Adrenal gland (tissue), 12 donors: ENCODE results near the gene CROT. TPM values are rescaled to one million over a fixed set of nuclear protein-coding genes. Genes with fewer than 3 reads are reported as not detected.

ENCODE experiments used
- DNase-seq, 7 donors: peaks; one replicate each; pipeline ENCODE4 v3.0.0-alpha.2; 2019 to 2020
- H3K27ac ChIP-seq, 5 donors: fragments of 200-600 bp; sonication (generic) in 4 of 5; 1 replicate in 3 of 5; 2 replicates in 2 of 5; pipeline versions ENCODE4 v1.5.1 to v1.8.0; 2016 to 2020; ENCODE audit warnings: mild to moderate bottlenecking in 1 of 5
- H3K27me3 ChIP-seq: fragments of 200-600 bp; 2 replicates; pipeline ENCODE4 v1.8.0; 2021
- H3K36me3 ChIP-seq, 2 donors: fragments of 200-600 bp; replicated peaks in 1 of 2; 1 replicate in 1 of 2; 2 replicates in 1 of 2; pipeline versions ENCODE4 v1.5.1 to v1.8.0; 2018 to 2022
- H3K4me1 ChIP-seq, 2 donors: fragments of 200-600 bp; replicated peaks in 1 of 2; 1 replicate in 1 of 2; 2 replicates in 1 of 2; pipeline versions ENCODE4 v1.5.1 to v1.8.0; 2018 to 2021
- H3K4me3 ChIP-seq, 4 donors: fragments of 200-600 bp; sonication (generic) in 3 of 4; one replicate each; pipeline ENCODE4 v1.5.1; 2016 to 2018
- H3K9me3 ChIP-seq, 3 donors: fragments of 200-600 bp; sonication (generic) in 1 of 3; replicated peaks in 1 of 3; 1 replicate in 2 of 3; 2 replicates in 1 of 3; pipeline versions ENCODE4 v1.5.1 to v1.8.0; 2016 to 2021
- POLR2A ChIP-seq, 2 donors: fragments of 450-650 bp; IDR thresholded peaks; one replicate each; pipeline ENCODE4 v1.6.1; 2017; ENCODE audit warnings: antibody characterized with exemption in 2 of 2, mild to moderate bottlenecking in 2 of 2, moderate library complexity in 1 of 2
- WGBS, 4 donors: extraction: QIAGEN DNeasy Blood & Tissue Kit in 2 of 4; methylation state at CpG; one replicate each; pipeline versions ENCODE4 v1.1.5 to v1.1.7; 2013 to 2017; 5-methylcytosine and 5-hydroxymethylcytosine counted together
- intact Hi-C, 2 donors: fragments of 100-400 bp; cut with DNase I; formaldehyde crosslinking; loops; one replicate each; pipeline versions ENCODE4 v1.14.1 to v1.15.0; 2022 to 2023
- polyA plus RNA-seq, 3 donors: library from polyadenylated mRNA; stranded (reverse); fragments of 200-250 nt in 2 of 3; fragments of 350-450 nt in 1 of 3; fragmentation: Illumina TruSeq in 1 of 3; extraction: RNeasy Lipid Tissue Mini Kit (QIAGEN cat#74804) in 1 of 3; gene quantifications; one replicate each; pipeline ENCODE4 v1.2.3, GENCODE V29; 2013 to 2014
- total RNA-seq, 9 donors: library from RNA; depleted of rRNA in 4 of 9; stranded (reverse); fragments of >200 nt in 4 of 9; fragments of 120-200 nt in 1 of 9; fragmentation: NEBNext Ultra II Directional in 1 of 9; extraction: Animal tissue kit (Norgen Biotek cat#: 25700) in 1 of 9; gene quantifications; one replicate each; pipeline versions ENCODE4 v1.1.0 to v1.2.4, GENCODE V29; 2013 to 2023
- TF ChIP-seq, protein P1 (sequence below), 6 experiments: fragments of 450-650 bp in 4 of 6; fragments of 200-600 bp in 2 of 6; sonication (generic) in 1 of 6; IDR thresholded peaks; 1 replicate in 5 of 6; 2 replicates in 1 of 6; pipeline versions ENCODE4 v1.5.1 to v1.8.0; 2016 to 2021; ENCODE audit warnings: antibody characterized with exemption in 6 of 6, mild to moderate bottlenecking in 2 of 6, moderate library complexity in 1 of 6
- donor health status: healthy with polysubstance abuse.
- donor health status: Bipolar disorder and iron deficiency.
- donor health status: DM: yes; HTN: yes; CAD: no.
- donor health status: DM: no; HTN: no; CAD: no.
- donor health status: DM: no; HTN: no; CAD: no.
- donor health status: DM: yes; HTN: yes; CAD: no.

CROT gene
- total and polyA plus RNA-seq, 12 donors: 7.7 to 24.1 (median 15.0) TPM

DNA sequence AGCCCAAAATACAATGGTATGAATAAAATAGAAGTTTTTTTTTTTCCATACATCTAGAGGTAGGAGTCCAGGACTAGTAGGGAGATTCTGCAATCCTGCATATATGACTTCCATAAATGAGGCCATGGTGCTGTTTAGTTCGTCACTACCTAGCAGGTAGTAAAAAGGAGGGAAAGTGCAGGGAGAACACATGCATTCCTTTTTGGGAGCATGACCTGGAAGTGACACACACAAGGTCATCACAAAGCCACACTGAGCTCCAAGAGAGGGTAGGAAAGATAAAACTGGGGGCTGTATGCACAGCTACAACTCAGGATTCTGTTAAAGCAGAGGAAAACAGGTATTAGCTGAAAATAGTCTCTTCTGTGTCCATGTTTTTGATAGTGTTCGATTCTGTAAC lies 2.2 kb downstream of the CROT start:
- no peak for TF ChIP-seq POLR2A (IDR thresholded peaks at IDR 0.05)
- TF ChIP-seq, protein P1, sequence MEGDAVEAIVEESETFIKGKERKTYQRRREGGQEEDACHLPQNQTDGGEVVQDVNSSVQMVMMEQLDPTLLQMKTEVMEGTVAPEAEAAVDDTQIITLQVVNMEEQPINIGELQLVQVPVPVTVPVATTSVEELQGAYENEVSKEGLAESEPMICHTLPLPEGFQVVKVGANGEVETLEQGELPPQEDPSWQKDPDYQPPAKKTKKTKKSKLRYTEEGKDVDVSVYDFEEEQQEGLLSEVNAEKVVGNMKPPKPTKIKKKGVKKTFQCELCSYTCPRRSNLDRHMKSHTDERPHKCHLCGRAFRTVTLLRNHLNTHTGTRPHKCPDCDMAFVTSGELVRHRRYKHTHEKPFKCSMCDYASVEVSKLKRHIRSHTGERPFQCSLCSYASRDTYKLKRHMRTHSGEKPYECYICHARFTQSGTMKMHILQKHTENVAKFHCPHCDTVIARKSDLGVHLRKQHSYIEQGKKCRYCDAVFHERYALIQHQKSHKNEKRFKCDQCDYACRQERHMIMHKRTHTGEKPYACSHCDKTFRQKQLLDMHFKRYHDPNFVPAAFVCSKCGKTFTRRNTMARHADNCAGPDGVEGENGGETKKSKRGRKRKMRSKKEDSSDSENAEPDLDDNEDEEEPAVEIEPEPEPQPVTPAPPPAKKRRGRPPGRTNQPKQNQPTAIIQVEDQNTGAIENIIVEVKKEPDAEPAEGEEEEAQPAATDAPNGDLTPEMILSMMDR (IDR thresholded peaks at IDR 0.05): no peak
- Histone ChIP-seq H3K4me3 (no peak overlapping the region), H3K36me3 (peaks cover 0 to 7% of the 10 kb centered on the region in 2 donors), H3K27me3 (no peaks in the 10 kb centered on the region), H3K4me1 (peaks cover 0 to 18% of the 10 kb centered on the region in 2 donors), H3K9me3 (no peaks in the 10 kb centered on the region), H3K27ac (no peak overlapping the region)
- WGBS, 4 donors: 85 to 94% (median 92%) methylated on average over 2 of the region's 2 CpGs
- intact Hi-C loops: no loop called here
- no peak for DNase-seq

DNA sequence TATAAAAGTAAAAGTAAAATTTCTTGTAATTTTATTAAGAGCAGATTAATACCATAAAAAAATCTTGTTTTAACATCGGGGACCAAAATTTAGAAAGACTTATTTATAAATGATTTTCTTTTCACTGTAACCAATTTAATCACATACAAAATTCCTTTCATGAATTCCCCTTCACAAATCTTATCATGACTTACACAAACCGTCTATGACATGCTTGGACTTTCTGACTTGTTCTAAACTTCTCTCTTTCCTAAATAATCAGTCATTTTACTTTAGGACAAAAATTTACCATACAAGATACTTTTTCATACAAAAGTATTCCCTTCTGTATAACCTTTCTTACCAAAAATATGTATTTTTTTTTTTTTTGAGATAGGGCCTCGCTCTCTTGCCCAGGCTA lies 9.3 kb downstream of the CROT start:
- H3K36me3 ChIP-seq: peaks cover 0 to under 1% of the 10 kb centered on the region in 2 donors
- 90 to 95% (median 91%) methylated on average over 3 of the region's 3 CpGs for WGBS, 4 donors
- intact Hi-C loops: no loop called here

DNA sequence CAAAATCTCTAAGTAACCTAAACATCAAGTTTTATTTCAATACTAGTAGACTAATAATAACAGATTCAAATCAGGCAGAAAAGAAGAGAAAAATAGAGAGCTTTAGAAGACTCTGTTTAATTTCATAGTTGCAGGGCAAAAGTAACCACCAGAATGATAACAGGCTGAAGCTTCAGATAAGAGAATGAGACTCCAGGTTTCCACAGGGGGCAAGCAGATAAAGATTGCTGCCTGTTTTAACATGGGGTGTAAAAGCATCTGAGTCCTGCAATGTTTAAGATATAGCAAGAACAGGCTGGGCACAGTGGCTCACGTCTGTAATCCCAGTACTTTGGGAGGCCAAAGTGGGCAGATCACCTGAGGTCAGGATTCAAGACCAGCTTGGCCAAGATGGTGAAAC lies 11.0 kb downstream of the CROT start:
- Histone ChIP-seq H3K27ac (no peak overlapping the region), H3K27me3 (no peaks in the 10 kb centered on the region), H3K4me1 (no peaks in the 10 kb centered on the region), H3K4me3 (no peak overlapping the region), H3K36me3 (no peaks in the 10 kb centered on the region), H3K9me3 (peaks cover 0 to 6% (median 0%) of the 10 kb centered on the region in 3 donors)
- intact Hi-C loops: no loop called here
- WGBS, 4 donors: 89 to 100% (median 94%) methylated on average over 1 of the region's 1 CpG
- TF ChIP-seq, protein P1 (IDR thresholded peaks at IDR 0.05): no peak
- no peak for TF ChIP-seq POLR2A (IDR thresholded peaks at IDR 0.05)
- no peak for DNase-seq

More for the DNA sequence above, 9.3 kb downstream of the CROT start:
- Histone ChIP-seq H3K4me1 (no peaks in the 10 kb centered on the region), H3K9me3 (peaks cover 0 to 6% (median 0%) of the 10 kb centered on the region in 3 donors), H3K27me3 (no peaks in the 10 kb centered on the region), H3K4me3 (no peak overlapping the region), H3K27ac (no peak overlapping the region)
- TF ChIP-seq POLR2A (IDR thresholded peaks at IDR 0.05): no peak
- TF ChIP-seq, protein P1 (IDR thresholded peaks at IDR 0.05): no peak
- no peak for DNase-seq

DNA sequence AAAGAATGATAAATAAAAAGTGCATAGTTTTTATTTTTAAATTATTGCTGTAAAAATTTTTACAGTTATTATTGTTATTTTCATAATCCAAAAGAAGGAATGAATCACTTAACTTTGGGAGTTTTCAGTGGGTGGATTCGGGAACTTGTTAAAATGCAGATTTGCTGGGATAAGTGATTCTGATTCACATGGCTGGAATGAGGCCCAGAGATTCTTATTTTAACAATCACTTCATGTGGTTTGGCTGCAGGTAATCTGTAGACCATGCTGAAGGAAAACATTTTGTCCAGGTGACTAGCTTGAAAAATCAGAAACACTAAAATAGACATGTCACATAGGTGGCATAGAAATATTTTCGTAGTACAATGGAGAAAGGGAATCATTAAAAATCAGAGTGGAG lies 13.9 kb downstream of the CROT start:
- no peak for DNase-seq
- peaks cover 0 to 3% (median 0%) of the 10 kb centered on the region in 3 donors for H3K9me3 ChIP-seq
- H3K4me1 ChIP-seq: no peaks in the 10 kb centered on the region
- H3K27me3 ChIP-seq: no peaks in the 10 kb centered on the region
- intact Hi-C loops: no loop called here
- no peak overlapping the region for H3K4me3 ChIP-seq
- no peaks in the 10 kb centered on the region for H3K36me3 ChIP-seq
- 73 to 86% (median 77%) methylated on average over 2 of the region's 2 CpGs for WGBS, 4 donors
- TF ChIP-seq POLR2A (IDR thresholded peaks at IDR 0.05): no peak
- TF ChIP-seq, protein P1 (IDR thresholded peaks at IDR 0.05): no peak
- H3K27ac ChIP-seq: no peak overlapping the region
